HK-2 (cell line): Measurements from ENCODE around the gene B3GAT2.
"Not testable (repeated sequence)": the region's sequence is repeated elsewhere in the genome, so short reads cannot be mapped to it uniquely, and the experiment has no call there.

ENCODE experiments used
- DNase-seq: peaks from one replicate; pipeline ENCODE4 v3.0.0-alpha.2; 2018; ENCODE audit not compliant: unreplicated experiment

B3GAT2 gene, protein sequence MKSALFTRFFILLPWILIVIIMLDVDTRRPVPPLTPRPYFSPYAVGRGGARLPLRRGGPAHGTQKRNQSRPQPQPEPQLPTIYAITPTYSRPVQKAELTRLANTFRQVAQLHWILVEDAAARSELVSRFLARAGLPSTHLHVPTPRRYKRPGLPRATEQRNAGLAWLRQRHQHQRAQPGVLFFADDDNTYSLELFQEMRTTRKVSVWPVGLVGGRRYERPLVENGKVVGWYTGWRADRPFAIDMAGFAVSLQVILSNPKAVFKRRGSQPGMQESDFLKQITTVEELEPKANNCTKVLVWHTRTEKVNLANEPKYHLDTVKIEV

DNA sequence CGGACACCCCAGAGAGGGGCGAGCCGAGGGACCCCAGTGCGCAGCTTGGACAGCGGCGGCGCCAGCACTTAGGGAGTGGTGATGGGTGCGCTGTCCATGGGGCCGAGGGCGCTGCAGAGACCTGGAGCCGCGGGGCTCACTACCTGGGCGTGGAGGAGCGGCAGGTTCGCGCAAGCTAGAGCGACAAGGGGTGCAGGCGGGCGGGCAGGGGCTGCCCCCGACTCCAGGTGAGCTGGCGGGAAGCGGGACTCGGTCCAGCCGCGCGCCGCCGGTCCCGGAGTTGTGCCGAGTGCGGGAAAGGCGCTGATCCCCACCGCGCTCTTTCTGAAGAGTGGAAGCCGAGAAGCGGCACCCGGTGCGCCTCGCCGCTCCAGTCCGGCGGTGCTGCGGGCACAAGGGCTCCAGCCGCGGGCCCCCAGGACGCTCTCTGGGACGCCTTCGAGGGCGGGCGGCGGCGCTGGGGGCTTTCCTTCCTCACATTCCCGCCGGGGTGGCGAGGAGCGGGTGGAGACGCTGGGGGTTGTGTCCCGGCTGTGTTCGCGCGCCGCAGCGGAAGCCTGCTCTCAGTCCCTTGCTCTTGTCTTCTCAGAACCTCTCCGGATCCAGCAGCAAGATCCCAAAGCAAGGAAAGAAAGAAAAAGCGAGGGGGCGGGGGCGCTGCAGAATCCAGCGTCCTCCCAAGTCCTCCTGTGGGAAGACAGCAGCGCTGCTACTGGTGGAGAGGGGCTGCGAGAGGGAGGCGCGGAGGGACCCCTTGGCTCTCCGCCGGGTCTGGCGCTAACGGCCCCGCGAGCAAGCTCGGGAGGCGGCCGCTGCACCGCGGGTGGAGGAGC lies at the start of gene B3GAT2:
Gene B3GAT2 (minus strand): TSS at position 610 of the 833 bp plus-strand sequence. CDS start 631 bp downstream, outside the sequence.
- DNase-seq: no peak

DNA sequence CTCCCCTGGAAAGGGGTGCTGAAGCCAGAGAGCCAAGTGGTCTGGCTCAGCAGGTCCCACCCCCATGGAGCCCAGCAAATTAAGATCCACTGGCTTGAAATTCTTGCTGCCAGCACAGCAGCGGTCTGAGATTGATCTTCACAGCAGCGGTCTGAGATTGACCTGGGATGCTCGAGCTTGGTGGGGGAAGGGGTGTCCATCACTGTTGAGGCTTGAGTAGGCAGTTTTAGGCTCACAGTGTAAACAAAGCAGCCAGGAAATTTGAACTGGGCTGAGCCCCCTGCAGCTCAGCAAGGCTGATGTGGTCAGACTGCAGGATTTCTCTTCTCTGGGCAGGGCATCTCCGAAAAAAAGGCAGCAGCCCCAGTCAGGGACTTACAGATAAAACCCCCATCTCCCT lies 41.3 kb upstream of the B3GAT2 start:
- no peak for DNase-seq

DNA sequence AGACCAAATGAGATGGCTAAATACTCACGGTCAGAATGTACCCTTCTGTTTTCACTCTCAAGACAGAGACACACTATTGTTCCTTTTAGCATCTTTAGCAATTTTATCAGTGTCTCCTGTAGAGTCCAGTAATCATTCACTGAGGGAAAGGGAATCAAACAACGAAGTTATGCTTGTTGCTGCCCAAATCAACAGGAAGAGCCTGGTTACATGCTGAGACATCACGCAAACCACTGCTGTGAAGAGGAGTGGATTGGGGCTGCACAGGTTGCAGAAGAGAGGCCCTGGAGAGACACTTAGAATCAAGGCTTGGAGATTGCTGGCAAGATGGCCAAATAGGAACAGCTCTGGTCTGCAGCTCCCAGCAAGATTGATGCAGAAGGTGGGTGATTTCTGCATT lies 40.5 kb upstream of the B3GAT2 start:
- DNase-seq: no peak

DNA sequence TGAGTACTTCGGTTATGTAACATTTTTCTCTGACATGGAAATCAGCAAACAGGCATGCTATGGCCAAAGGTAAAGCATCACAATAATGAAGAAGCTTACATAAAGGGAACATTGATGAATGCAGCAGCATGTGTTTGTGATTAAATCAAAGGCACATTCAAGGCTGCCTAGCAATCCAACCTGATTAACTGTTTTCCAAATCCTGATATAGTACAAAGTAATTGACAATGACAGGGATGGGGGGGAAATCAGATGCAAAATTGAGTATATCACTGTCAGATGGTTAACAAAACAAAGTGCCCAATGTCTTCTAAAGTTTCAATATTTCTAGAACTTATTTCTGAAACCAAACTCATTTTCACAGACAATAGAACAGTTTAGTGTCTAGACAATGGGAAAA lies 39.2 kb upstream of the B3GAT2 start:
- DNase-seq: no peak

DNA sequence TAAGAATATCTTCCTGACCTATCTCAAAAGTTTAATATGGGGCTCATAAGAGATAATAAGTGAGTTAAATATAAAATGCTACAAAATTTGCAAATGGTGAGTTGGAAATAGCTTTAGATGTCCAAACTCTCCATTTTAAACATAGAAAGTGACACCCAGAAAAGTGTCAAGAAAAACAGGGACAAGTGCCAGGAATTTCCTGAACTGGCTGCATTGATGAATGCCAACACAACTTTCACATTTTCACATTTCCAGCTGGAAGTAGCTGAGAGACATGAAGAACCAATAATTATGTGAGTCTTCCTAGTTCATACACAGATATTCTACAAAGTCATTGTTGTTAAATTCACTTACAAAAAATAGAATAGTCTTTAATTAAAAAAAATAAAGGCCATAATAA lies 38.6 kb upstream of the B3GAT2 start:
- DNase-seq: no peak

DNA sequence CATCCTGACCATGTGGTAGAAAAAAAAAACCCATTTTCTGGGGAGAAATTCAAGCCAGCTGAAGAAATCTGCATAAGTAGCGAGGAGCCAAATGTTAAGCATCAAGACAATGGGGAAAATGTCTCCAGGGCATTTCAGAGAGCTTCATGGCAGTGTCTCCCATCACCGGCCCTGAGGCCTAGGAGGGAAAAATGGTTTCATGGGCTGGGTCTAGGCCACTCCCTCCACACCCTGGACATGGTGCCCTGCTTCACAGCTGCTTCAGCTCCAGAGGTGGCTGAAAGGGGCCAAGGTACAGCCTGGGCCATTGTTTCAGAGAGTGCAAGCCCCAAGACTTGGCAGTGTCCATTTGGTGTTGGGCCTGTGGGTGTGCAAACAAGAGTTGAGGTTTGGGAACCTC lies 34.4 kb upstream of the B3GAT2 start:
- DNase-seq: no peak

DNA sequence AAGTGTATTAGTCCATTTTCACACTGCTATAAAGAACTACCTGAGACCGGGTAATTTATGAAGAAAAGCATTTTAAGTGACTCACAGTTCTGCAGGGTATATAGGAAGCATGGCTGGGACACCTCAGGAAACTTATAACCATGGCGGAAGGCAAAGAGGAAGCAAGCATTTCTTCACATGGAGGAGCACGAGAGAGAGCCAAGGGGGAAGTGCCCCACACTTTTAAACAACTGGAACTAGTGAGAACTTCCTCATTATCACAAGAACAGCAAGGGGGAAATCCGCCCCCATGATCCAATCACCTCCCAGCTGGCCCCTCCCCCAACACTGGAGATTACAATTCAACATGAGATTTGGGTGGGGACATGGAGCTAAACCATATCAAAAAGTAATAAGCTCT lies 28.3 kb upstream of the B3GAT2 start:
- DNase-seq: no peak

DNA sequence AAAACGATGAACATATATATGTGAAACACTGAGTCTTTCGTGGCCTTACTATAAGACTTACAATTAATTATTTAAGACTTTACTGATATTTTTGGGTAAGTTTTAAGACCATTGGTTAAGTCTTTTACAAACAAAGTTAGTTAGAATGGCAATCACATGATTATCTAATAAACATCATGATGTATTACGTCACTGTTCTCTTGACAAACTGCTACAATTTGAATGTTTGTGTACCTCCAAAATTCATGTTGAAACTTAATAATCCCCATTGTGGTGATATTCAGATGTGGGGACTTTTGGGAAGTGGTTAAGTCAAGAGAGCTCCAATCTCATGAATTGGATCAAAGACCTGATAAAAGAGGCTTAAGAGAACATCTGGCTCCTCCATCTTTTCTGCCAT lies 25.9 kb upstream of the B3GAT2 start:
- DNase-seq: no peak

DNA sequence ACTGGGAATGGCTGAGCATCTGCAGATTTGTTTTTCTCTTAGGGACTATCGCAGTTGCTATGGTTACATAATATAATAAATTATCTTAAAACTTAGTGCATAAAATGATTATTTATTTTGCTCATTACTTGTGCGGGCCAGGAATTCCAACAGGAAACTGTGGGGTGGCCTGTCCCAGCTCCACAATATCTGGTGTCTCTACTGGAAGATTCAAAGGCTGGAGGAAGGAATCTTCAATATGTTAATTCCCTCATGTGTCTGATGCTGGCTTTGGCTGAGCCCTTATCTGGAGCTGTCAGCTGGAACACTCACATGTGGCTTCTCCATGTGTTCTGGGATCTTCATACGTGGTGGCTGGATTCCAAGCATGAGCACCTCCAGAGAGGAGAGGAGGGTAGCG lies 23.9 kb upstream of the B3GAT2 start:
- DNase-seq: no peak

DNA sequence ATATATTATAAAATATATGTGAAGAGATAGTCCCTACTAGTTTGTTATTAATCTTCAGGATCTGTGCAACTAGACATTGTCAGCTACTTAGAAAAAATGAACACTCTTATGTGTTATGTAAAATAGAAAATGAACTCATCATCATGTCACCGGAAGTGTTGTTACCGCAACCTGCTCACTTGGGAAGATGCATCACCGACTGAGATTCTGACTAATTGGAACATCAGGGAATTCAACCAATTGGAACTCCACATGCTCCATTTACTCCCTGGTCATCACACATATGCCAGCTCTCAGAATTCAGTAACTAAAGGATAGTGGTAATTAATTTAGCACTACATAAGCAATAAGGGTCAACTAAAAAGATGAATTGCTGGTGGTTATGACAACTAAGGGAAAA lies 16.7 kb upstream of the B3GAT2 start:
- DNase-seq: no peak

DNA sequence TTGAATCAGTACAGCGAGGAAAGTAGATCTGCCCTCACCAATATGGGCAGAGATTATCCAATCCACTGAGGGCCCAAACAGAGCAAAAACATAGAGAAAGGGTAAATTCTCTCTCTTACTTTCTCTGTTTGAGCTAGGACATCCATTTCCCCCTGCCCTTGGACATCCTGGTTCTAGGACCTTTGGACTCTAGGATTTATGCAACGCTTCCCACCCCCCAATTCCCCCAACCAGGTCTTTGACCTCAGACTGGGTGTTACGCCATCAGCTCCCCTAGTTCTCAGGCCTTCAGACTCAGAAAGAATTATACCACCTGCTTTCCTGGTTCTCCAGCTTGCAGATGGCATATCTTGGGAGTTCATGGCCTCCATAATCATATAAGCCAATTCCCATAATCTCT lies 10.2 kb upstream of the B3GAT2 start:
- no peak for DNase-seq

DNA sequence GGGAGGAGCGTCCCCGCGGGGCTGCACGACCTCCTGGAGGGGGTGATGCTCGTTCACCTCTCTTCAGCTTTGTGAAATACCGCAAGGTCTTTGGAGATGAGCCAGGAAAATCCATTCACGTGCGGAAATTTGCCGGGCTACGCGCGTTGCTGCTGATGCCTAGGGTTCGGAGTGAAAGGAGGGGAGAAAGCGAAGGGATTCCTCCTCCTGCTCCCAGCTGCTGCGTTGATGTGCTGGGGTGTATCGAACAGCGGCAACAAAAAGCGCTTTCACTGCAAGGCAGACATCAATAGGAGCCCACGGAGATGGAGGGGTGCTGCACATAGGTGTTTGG lies 391 bp upstream of the B3GAT2 start:
- DNase-seq: no peak

DNA sequence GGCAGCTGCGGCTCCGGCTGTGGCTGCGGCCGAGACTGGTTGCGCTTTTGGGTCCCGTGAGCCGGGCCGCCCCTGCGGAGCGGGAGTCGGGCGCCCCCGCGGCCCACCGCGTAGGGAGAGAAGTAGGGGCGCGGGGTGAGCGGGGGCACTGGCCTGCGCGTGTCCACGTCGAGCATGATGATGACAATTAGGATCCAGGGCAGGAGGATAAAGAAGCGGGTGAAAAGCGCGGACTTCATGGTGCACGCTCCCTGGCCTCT lies 739 bp downstream of the B3GAT2 start:
- DNase-seq: no peak

DNA sequence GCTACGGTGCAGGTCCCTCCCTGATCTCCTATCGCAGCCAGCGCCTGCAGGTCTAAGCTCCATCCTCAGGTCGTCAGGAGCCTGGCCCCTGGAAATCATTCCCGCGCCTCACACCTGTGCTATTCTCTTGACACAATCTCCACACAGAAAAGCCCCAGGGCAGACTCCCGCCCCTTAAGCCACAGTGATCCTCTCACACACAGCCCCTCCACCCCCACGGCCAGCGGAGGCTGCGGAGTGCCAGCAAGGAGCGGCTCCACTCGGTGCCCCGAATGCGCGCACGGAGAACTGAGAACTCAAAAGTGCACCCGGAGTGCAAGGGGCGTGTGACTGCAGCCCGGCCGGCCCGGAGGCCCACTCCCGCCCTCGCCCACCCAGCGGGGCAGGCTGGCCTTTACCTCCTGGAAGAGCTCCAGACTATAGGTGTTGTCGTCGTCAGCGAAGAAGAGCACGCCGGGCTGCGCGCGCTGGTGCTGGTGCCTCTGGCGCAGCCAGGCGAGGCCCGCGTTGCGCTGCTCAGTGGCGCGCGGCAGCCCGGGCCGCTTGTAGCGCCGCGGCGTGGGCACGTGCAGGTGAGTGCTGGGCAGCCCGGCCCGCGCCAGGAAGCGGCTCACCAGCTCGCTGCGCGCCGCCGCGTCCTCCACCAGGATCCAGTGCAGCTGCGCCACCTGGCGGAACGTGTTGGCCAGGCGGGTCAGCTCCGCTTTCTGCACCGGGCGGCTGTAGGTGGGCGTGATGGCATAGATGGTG lies 1.2 kb downstream of the B3GAT2 start:
- peak; percentile 92 for DNase-seq

DNA sequence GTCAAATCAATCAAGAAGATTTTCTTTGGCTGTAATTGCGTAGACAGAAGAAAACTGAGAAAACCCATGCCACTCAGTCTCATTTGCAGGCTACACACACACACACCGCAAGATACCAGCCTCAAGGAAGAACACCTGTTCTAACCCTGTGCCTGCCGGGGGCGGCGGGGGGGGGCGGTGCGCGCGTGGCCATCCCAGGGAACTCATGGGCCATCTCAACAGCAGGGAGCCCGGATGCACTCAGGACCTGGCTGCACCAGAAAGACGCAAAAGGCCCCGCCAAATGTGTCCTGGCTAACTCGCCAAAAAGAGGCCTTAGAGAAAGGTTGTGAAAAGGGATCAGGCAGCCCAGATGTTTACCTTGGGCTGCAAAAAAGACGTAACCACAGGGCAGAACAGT lies 2.1 kb downstream of the B3GAT2 start:
- DNase-seq: no peak

DNA sequence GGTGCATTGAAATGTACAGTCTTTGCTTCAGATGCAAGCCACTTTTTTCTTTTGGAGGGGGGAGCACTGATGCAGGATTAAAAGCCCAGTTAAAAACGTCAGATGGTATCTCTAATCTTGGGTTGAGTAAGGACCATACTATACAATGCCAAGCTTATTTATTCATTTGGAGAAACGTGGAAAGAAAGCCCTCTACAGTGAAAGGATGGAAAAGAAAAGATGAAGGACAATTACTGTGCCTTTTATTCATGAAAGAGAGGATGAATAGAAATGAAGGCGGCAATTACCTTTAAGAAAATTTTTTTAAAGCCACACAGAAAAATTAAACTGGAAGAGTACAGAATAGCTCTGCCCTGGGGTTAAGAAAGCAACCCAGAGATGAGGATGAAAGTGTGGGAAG lies 2.7 kb downstream of the B3GAT2 start:
- no peak for DNase-seq

DNA sequence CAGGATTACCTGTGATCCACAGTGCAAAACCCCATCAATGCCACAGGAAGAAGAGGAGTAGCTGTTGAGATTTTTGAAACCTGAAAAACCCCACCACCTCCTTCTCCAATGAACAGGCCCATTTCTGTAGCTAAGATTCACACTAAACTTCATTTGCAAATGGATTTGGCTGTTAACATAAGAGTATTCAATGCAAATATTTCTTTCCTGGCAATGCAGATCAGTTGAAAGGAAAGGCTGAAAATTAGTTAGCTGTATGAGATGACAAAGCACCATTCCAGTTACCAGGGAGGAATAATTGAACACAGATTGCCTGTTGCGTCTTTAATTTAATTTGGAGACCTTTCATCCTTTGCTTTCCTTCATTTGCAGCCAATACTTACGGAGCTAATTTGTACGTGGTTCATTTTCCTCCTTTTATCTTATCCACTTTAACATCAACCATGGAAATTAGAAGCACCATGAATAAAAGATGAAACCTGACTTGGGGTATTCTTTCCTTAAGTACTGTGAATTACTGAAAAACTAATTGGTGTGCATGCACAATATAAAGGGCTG lies 4.2 kb downstream of the B3GAT2 start:
- no peak for DNase-seq

DNA sequence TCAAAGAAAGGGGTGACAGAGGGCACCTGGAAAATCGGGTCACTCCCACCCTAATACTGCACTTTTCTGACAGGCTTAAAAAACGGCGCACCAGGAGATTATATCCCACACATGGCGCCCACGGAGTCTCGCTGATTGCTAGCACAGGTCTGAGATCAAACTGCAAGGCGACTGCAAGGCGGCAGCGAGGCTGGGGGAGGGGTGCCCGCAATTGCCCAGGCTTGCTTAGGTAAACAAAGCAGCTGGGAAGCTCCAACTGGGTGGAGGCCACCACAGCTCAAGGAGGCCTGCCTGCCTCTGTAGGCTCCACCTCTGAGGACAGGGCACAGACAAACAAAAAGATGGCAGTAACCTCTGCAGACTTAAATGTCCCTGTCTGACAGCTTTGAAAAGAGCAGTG lies 12.5 kb downstream of the B3GAT2 start:
- DNase-seq: not testable (repeated sequence)

DNA sequence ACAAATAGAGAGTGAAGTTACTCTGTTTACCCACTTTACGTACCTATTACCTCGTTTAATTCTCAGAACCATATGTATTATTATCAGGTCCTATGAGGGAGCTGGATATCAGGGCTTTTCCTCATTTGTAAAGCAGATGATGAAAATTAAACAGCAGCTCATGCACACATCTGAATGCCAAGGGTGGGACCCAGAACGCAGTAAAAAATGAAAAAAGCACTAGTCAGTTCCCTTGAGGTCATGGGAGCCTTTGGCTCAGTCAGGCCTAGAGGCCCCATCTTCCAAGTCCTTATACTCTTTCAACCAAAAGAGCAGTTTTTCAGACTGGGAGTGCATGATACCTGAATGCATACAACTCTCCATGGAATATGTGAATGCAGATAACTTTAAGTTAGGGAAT lies 23.0 kb downstream of the B3GAT2 start:
- DNase-seq: no peak

DNA sequence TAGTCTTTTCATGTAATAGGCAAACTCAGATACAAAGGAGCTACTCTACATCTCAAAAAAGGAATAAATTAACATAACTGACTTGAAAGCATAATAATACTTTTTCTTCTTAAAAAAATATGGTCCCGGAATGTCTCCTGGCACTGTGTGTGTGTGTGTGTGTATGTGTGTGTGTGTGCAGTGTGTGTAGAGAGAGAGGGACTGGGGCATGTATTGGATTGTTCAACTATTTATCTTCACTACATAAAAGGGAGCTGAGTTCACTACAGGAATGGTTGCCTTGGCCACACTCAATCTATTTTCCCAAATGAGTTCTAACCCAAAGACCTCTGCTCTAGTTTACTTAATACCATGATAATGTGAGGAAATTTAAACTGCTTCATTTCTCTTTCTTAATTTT lies 51.1 kb downstream of the B3GAT2 start:
- DNase-seq: no peak

DNA sequence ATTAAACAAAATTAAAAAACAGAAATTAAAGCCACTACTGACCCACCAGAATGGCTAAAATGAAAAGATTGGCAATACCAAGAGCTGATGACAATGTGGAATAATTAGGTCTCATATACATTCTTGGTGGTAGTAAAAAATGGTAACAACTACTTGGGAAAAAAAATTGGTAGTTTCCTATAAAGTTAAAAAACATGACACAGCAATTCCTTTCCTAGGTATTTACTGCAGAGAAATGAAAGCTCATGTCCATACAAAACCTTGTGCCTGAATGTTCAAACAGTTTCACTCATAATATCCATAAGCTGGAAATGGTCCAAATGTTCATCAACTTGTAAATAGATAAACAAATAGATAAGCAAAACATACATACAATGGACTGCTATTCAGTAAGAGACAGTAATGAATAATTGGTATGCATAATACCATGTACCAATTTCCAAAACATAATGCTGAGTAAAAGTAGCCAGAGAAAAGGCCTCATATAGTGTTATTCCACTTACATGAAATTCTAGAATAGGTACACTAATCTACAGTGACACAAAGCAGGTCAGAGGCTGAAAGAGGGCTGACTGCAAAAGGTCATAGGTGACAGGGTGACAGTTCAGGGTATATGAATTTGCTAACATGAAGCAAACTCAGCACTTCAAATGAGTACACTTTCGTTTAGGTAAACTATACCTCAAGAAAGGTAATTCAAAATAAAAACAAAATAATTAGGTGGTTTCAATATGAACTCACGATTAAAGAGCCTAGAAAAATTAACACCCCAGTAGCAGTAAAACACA lies 53.0 kb downstream of the B3GAT2 start:
- DNase-seq: no peak

DNA sequence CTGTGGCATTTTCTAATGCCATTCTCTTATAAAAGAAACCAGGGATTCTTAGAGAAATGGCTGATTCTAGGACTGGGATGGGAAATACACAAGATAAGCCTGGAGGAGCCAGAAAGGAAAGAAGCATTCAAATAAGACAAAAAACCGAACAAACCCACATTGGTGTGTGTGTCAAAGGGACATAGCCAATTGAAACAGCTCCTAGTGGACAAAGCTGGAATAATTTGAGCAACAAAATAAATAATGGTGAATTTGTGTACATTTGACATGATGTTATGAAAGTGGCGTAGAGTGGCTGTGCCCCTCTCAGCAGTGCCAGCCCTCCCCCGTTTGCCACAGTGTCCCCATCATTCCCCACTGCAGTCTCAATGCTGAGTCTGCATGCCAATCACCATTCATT lies 55.5 kb downstream of the B3GAT2 start:
- no peak for DNase-seq
